Spinal cord (tissue), 10 donors: ENCODE results near the gene ENDOD1. TPM values are rescaled to one million over a fixed set of nuclear protein-coding genes. Genes with fewer than 3 reads are reported as not detected.

Experiments
- DNase-seq, 6 donors: peaks; one replicate each; pipeline versions ENCODE4 v3.0.0 to v3.0.0-alpha.2; 2013 to 2015; ENCODE audit warnings: low spot score in 6 of 6, low read depth in 4 of 6
- H3K27ac ChIP-seq: one replicate; pipeline ENCODE4 v1.5.1; 2013; ENCODE audit warnings: low read depth, low read length, control low read depth
- H3K27me3 ChIP-seq: one replicate; pipeline ENCODE4 v1.6.1; 2013; ENCODE audit warnings: low read length; ENCODE audit not compliant: control insufficient read depth, insufficient read depth
- H3K36me3 ChIP-seq: one replicate; pipeline ENCODE4 v1.6.1; 2013; ENCODE audit warnings: low read length; ENCODE audit not compliant: control insufficient read depth, insufficient read depth
- H3K4me1 ChIP-seq: one replicate; pipeline ENCODE4 v1.6.1; 2013; ENCODE audit warnings: low read length; ENCODE audit not compliant: control insufficient read depth, insufficient read depth
- H3K4me3 ChIP-seq: one replicate; pipeline ENCODE4 v1.5.1; 2013; ENCODE audit warnings: low read depth, low read length, control low read depth
- H3K9me3 ChIP-seq: one replicate; pipeline ENCODE4 v1.6.1; 2013; ENCODE audit warnings: low read length; ENCODE audit not compliant: control insufficient read depth, insufficient read depth
- WGBS: methylation state at CpG from one replicate; pipeline ENCODE4 v1.1.5; 2013; ENCODE audit warnings: missing lambda C conversion rate; ENCODE audit not compliant: insufficient coverage; 5-methylcytosine and 5-hydroxymethylcytosine counted together
- polyA plus RNA-seq, 2 donors: library from polyadenylated mRNA; unstranded; fragments of 120-200 nt; gene quantifications; one replicate each; pipeline ENCODE4 v1.2.1, GENCODE V29; 2013; ENCODE audit not compliant: insufficient read length in 2 of 2
- total RNA-seq, 2 donors: library from RNA; depleted of rRNA in 1 of 2; stranded (reverse); fragments of 120-200 nt in 1 of 2; fragments of >200 nt in 1 of 2; gene quantifications; one replicate each; pipeline versions ENCODE4 v1.2.3 to v1.2.4, GENCODE V29; 2013 to 2014
- donor health status: healthy.

The ENDOD1 gene
- total and polyA plus RNA-seq, 4 donors, result 41.2 to 109 (median 50.7) TPM

DNA sequence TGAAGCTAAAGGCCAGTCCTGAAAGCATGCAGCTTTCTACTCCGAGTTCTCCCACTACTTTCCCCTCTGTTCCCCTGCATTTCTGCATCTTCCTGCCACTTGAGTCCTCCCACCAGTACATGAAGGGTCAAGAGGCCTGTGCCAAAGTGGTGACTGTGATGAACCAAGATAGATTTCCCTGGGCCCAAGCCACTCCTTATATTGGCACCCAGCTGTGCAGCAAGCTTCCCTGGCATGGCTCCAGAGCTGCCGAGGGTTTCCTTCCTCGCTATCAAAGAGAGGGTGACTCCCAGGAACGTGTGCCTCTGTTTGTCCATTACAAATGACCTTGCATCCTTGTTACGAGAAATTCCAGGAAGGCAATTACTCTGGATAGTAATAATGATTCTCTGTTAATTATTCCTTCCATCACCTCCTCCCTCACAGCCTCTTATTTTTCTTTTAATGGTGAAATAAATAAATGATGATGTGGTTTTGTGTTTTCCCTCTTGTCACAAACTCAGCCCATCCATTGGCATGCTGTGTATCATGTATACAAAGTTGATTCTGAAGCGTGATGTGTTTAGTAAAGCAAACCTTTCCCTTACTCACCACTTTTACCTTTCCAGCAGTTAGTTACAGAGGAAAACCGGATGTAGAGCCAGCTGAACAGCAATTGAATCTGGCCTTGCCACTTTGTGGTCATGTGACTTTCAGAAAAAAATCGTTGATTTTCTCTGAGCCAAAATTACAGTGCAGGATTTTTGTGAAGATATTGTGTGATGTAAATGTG, 14.7 kb upstream of the ENDOD1 start:
- Histone ChIP-seq H3K27me3 (no peaks in the 10 kb centered on the region), H3K4me1 (peaks cover 5% of the 10 kb centered on the region), H3K9me3 (no peaks in the 10 kb centered on the region), H3K4me3 (no peak overlapping the region), H3K27ac (peak overlapping the region; percentile 16), H3K36me3 (no peaks in the 10 kb centered on the region)
- DNase-seq, result peak in 2 of 6 donors; percentile 44 to 68
- WGBS, result 29% methylated on average over 3 of the region's 8 CpGs

DNA sequence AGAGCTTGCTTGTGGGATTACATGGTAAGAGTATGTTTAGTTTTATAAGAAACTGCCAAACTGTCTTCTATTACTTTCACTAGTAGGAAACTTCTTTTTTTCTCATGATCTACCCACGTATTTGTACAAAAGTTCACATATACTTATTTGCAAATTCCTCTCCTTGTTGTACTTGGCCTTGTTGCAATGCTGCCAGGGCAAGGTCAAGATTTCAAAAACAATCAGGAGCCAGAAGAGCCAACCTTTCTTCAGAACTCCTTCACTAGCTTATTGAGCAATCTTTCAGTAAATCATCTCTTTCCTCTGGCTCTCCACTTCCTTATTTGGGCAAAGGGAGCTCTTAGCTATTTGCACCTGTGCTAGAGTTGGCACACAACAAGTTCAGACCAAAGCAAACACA, 13.2 kb upstream of the ENDOD1 start:
- peaks cover 9% of the 10 kb centered on the region for H3K4me1 ChIP-seq
- H3K27ac ChIP-seq, result no peak overlapping the region
- 40% methylated on average over 1 of the region's 1 CpG for WGBS
- H3K27me3 ChIP-seq, result no peaks in the 10 kb centered on the region
- H3K36me3 ChIP-seq, result no peaks in the 10 kb centered on the region
- no peaks in the 10 kb centered on the region for H3K9me3 ChIP-seq
- peak in 1 of 6 donors; percentile 47 for DNase-seq
- no peak overlapping the region for H3K4me3 ChIP-seq

GRCh38 chr11:95076981-95077380, 12.7 kb upstream of the ENDOD1 start:
- Histone ChIP-seq H3K27ac (no peak overlapping the region), H3K27me3 (no peaks in the 10 kb centered on the region), H3K9me3 (no peaks in the 10 kb centered on the region), H3K36me3 (no peaks in the 10 kb centered on the region), H3K4me1 (peaks cover 14% of the 10 kb centered on the region), H3K4me3 (no peak overlapping the region)
- DNase-seq, result no peak

- H3K27me3 ChIP-seq, result no peaks in the 10 kb centered on the region
- H3K9me3 ChIP-seq, result no peaks in the 10 kb centered on the region
- peaks cover 18% of the 10 kb centered on the region for H3K4me1 ChIP-seq
- DNase-seq, result no peak
- WGBS, result no CpG with 5 or more reads among the region's 1 CpG
- H3K36me3 ChIP-seq, result no peaks in the 10 kb centered on the region
- no peak overlapping the region for H3K27ac ChIP-seq
- no peak overlapping the region for H3K4me3 ChIP-seq
These were observed 11.1 kb upstream of the ENDOD1 start for GRCh38 chr11:95078526-95078925.

DNA sequence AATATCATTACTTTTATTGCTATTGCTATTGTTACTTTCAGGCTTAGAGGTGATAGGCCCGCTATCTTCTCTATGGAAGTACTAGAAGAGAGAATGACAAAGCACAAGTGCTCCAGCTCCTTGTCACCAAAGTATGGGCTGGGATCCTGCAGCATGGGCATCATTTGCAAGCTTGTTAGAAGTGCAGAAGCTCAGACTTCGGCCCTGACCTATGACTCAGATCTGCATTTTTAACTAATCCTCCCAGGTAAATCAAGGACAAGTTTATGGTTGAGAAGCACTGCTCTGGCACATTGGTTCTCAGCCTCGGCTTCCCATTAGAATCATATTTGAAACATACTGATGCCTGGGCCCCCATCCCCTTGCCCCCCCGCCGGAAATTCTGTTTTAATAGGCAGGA, 8.6 kb upstream of the ENDOD1 start:
- H3K4me3 ChIP-seq, result no peak overlapping the region
- no peaks in the 10 kb centered on the region for H3K27me3 ChIP-seq
- DNase-seq, result no peak
- no peaks in the 10 kb centered on the region for H3K9me3 ChIP-seq
- peak overlapping the region; percentile 90 for H3K27ac ChIP-seq
- H3K36me3 ChIP-seq, result no peaks in the 10 kb centered on the region
- 100% methylated on average over 2 of the region's 5 CpGs for WGBS
- H3K4me1 ChIP-seq, result peaks cover 15% of the 10 kb centered on the region

DNA sequence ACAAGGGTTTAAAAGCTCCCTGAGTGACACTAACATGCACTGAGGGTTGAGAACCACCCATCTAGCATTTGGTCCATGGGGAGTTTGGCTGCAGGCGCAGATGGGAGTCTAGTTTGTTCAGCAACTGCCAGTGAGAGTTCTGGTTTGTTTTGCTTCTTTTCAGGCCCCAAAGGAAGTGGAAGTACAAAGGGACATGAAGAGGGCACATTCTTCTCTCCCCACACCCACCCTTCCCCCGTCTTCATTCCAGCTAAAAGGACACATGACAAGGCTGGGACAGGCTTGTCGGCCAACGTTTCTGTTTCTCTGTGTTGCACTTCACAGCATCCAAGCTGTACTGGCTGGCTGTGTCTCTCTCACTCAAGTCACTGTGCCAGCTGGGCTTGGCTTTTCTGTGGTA, 8.2 kb upstream of the ENDOD1 start:
- H3K36me3 ChIP-seq, result no peaks in the 10 kb centered on the region
- peaks cover 15% of the 10 kb centered on the region for H3K4me1 ChIP-seq
- H3K27me3 ChIP-seq, result no peaks in the 10 kb centered on the region
- peak overlapping the region; percentile 90 for H3K27ac ChIP-seq
- 15% methylated on average over 3 of the region's 4 CpGs for WGBS
- no peak overlapping the region for H3K4me3 ChIP-seq
- no peaks in the 10 kb centered on the region for H3K9me3 ChIP-seq
- peak in 3 of 6 donors; percentile 15 to 70 (median 28) for DNase-seq

- Histone ChIP-seq H3K9me3 (no peaks in the 10 kb centered on the region), H3K4me3 (no peak overlapping the region), H3K27me3 (no peaks in the 10 kb centered on the region), H3K27ac (peak overlapping the region; percentile 90), H3K36me3 (no peaks in the 10 kb centered on the region), H3K4me1 (peaks cover 15% of the 10 kb centered on the region)
- 71% methylated on average over 1 of the region's 2 CpGs for WGBS
- peak in 1 of 6 donors; percentile 54 for DNase-seq
These were observed 7.1 kb upstream of the ENDOD1 start for GRCh38 chr11:95082576-95083001.

DNA sequence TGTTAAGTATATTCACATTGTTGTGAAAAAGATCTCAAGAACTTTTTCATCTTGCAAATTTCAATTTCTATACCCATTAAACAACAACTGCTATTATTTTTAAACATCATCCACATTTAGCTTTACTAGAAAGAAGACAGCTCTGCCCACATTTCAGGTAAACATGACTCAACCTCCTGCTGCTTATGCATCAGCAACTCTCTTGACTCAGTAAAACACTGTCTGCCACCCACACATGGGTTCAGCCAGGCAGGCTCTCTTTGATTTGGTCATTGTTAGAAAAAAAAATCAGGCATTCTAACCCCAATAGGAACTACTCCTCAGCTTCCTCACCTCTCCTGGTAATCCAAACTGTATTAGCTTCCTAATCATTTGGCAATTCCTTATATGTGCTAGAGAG, 5.1 kb upstream of the ENDOD1 start:
- Histone ChIP-seq H3K4me3 (no peak overlapping the region), H3K27ac (no peak overlapping the region), H3K36me3 (no peaks in the 10 kb centered on the region), H3K4me1 (peaks cover 24% of the 10 kb centered on the region), H3K9me3 (no peaks in the 10 kb centered on the region), H3K27me3 (no peaks in the 10 kb centered on the region)
- DNase-seq, result no peak

DNA sequence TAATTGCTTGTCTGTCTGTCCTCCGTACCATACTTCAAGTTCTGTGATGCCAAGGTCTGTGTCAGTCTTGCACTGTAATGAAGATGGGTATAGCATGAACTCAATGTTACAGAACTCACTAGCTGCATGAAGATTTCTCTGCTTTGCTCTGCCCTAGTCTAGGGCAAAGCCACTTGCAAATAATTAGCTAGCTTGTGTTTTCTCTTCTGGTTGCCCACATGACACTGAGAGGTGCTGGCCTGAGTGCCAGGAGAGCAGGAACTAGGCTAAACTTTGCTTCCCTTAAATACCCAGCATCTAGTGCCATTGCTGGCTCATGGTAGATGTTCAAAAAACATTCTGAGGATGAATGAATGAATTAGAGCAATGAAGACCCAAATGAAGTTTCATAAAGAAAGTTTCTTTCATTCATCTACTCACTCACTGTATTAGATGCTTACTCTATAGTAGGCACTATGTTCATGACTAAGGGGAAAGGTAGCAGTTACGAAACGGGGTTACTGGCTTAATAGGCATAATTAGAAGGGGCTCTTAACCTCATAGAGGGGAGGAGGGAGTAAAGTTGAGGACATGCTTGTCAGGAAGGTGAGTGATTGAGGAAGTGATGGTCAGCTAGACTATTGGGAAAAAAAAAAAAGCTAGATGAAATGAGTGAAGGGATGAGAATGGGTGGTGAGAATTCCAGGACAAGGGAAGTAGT, 4.4 kb upstream of the ENDOD1 start:
- Histone ChIP-seq H3K27ac (no peak overlapping the region), H3K36me3 (no peaks in the 10 kb centered on the region), H3K4me3 (no peak overlapping the region), H3K27me3 (no peaks in the 10 kb centered on the region), H3K9me3 (no peaks in the 10 kb centered on the region), H3K4me1 (peaks cover 24% of the 10 kb centered on the region)
- WGBS, result 81% methylated on average over 2 of the region's 3 CpGs
- DNase-seq, result no peak

GRCh38 chr11:95086151-95086550, 3.5 kb upstream of the ENDOD1 start:
- DNase-seq, result no peak
- WGBS, result 82% methylated on average over 2 of the region's 2 CpGs
- Histone ChIP-seq H3K4me3 (no peak overlapping the region), H3K36me3 (no peaks in the 10 kb centered on the region), H3K27me3 (no peaks in the 10 kb centered on the region), H3K4me1 (peaks cover 25% of the 10 kb centered on the region), H3K27ac (no peak overlapping the region), H3K9me3 (no peaks in the 10 kb centered on the region)
